Activated CD8-positive, alpha-beta T cell treated with anti-CD3 and anti-CD28 coated beads, Interleukin-2, amount 10 ng/mL, durations not matched to agents 7 days and 5 days (primary cell): ENCODE measurements around the gene LRCH3. TPM values are rescaled to one million over a fixed set of nuclear protein-coding genes. Genes with fewer than 3 reads are reported as not detected.

Source experiments
- ATAC-seq: fragments of 150-1000 bp; cut with Tn5 transposase; one replicate; pipeline ENCODE4 v1.10.0; 2021; ENCODE audit warnings: moderate library complexity
- CTCF ChIA-PET: fragments of 350-600 bp; sonication (Branson Sonifier 250); formaldehyde crosslinking; loops from one replicate; lab custom pipeline; 2021; ENCODE audit warnings: antibody characterized with exemption; lab: Charles Lee
- POLR2A ChIA-PET: fragments of 350-600 bp; sonication (Branson Sonifier 250); formaldehyde crosslinking; loops from one replicate; lab custom pipeline; 2021; ENCODE audit warnings: antibody characterized with exemption; lab: Charles Lee
- DNase-seq: peaks from one replicate; pipeline ENCODE4 v3.0.0-alpha.2; 2020
- H3K27ac Mint-ChIP-seq: one replicate; pipeline ENCODE4 v1.8.0; 2021; ENCODE audit warnings: mild to moderate bottlenecking, mixed read lengths
- H3K27me3 Mint-ChIP-seq: one replicate; pipeline ENCODE4 v1.8.0; 2021; ENCODE audit warnings: low read depth, mixed read lengths
- H3K36me3 Mint-ChIP-seq: one replicate; pipeline ENCODE4 v1.8.0; 2021; ENCODE audit warnings: low read depth, mixed read lengths
- H3K4me1 Mint-ChIP-seq: one replicate; pipeline ENCODE4 v1.8.0; 2021; ENCODE audit warnings: low read depth, mixed read lengths
- H3K4me3 Mint-ChIP-seq: one replicate; pipeline ENCODE4 v1.8.0; 2021; ENCODE audit warnings: mild to moderate bottlenecking, mixed read lengths
- H3K9me3 Mint-ChIP-seq: one replicate; pipeline ENCODE4 v1.8.0; 2022; ENCODE audit warnings: mixed read lengths; ENCODE audit not compliant: insufficient read depth
- total RNA-seq, 2 experiments: library from RNA; stranded (reverse); gene quantifications; one replicate each; pipeline ENCODE4 v1.2.3, GENCODE V29; 2021

The LRCH3 gene
- total RNA-seq, 2 experiments from 2014 or later: 50.7 to 60.4 TPM

GRCh38 chr3:197809356-197810020, 18.4 kb downstream of the LRCH3 start:
- Mint-ChIP-seq H3K27me3 (no peaks in the 10 kb centered on the region), H3K4me3 (no peak overlapping the region), H3K27ac (no peak overlapping the region), H3K36me3 (peaks cover 20% of the 10 kb centered on the region), H3K9me3 (no peaks in the 10 kb centered on the region), H3K4me1 (peaks cover 19% of the 10 kb centered on the region)
- no peak for DNase-seq
- ChIA-PET CTCF (interaction anchor here (1.2 kb wide), 1 partner anchor 21 kb away, joined by 3 read pairs; no protein-coding TSS in a partner anchor), POLR2A (no interaction called here)
- ATAC-seq: no peak

GRCh38 chr3:197810901-197811300, 19.8 kb downstream of the LRCH3 start:
- peaks cover 19% of the 10 kb centered on the region for H3K4me1 Mint-ChIP-seq
- no peaks in the 10 kb centered on the region for H3K27me3 Mint-ChIP-seq
- H3K36me3 Mint-ChIP-seq: peaks cover 22% of the 10 kb centered on the region
- DNase-seq: no peak
- CTCF ChIA-PET: interaction anchor here (0.8 kb wide), 1 partner anchor 9 kb away, joined by 4 read pairs; no protein-coding TSS in a partner anchor
- no peak overlapping the region for H3K4me3 Mint-ChIP-seq
- H3K9me3 Mint-ChIP-seq: no peaks in the 10 kb centered on the region
- no peak for ATAC-seq
- POLR2A ChIA-PET: no interaction called here
- no peak overlapping the region for H3K27ac Mint-ChIP-seq

DNA sequence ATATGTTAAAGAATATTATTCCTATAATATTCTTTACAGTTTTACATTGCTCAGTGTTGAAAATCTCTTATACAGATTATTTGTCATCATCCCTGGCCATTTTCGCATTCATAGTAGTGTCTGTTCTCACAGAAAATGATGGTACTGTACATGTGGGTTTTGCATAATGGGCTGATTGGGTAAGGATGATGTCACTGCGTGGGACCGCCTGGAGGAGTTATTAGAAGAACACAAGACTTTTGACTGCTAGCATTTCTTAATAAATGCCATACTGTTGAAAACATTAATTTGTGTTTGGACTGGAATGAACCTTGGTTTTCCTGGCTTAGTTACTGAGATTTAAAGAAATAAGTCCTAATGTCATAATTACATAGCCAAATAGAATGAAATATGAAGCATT, 20.3 kb downstream of the LRCH3 start:
- POLR2A ChIA-PET: no interaction called here
- Mint-ChIP-seq H3K4me3 (no peak overlapping the region), H3K27me3 (no peaks in the 10 kb centered on the region), H3K4me1 (peaks cover 19% of the 10 kb centered on the region), H3K9me3 (no peaks in the 10 kb centered on the region), H3K36me3 (peaks cover 20% of the 10 kb centered on the region), H3K27ac (no peak overlapping the region)
- DNase-seq: no peak
- no peak for ATAC-seq
- CTCF ChIA-PET: interaction anchor here (0.8 kb wide), 1 partner anchor 9 kb away, joined by 4 read pairs; no protein-coding TSS in a partner anchor

GRCh38 chr3:197814372-197814771, 23.3 kb downstream of the LRCH3 start:
- CTCF ChIA-PET: no interaction called here
- no peak for ATAC-seq
- no peak for DNase-seq
- POLR2A ChIA-PET: no interaction called here
- Mint-ChIP-seq H3K9me3 (no peaks in the 10 kb centered on the region), H3K4me3 (no peak overlapping the region), H3K4me1 (peaks cover 7% of the 10 kb centered on the region), H3K36me3 (peaks cover 17% of the 10 kb centered on the region), H3K27me3 (no peaks in the 10 kb centered on the region), H3K27ac (no peak overlapping the region)

- ChIA-PET POLR2A (no interaction called here), CTCF (interaction anchor here (0.7 kb wide), 1 partner anchor 85 kb away, joined by 6 read pairs; no protein-coding TSS in a partner anchor)
- Mint-ChIP-seq H3K27ac (no peak overlapping the region), H3K27me3 (no peaks in the 10 kb centered on the region), H3K4me1 (no peaks in the 10 kb centered on the region), H3K4me3 (no peak overlapping the region), H3K9me3 (no peaks in the 10 kb centered on the region), H3K36me3 (peaks cover 28% of the 10 kb centered on the region)
- ATAC-seq (no peak), DNase-seq (no peak)
These were observed 29.7 kb downstream of the LRCH3 start for GRCh38 chr3:197820550-197821335.

GRCh38 chr3:197829397-197830045, 38.5 kb downstream of the LRCH3 start:
- Mint-ChIP-seq H3K36me3 (peaks cover 46% of the 10 kb centered on the region), H3K27me3 (no peaks in the 10 kb centered on the region), H3K4me1 (no peaks in the 10 kb centered on the region), H3K4me3 (no peak overlapping the region), H3K9me3 (no peaks in the 10 kb centered on the region), H3K27ac (no peak overlapping the region)
- ATAC-seq (no peak), DNase-seq (no peak)
- ChIA-PET CTCF (interaction anchor here (0.8 kb wide), 1 partner anchor 21 kb away, joined by 3 read pairs; no protein-coding TSS in a partner anchor), POLR2A (no interaction called here)

GRCh38 chr3:197830308-197830966, 39.4 kb downstream of the LRCH3 start:
- no peak for ATAC-seq
- no peak overlapping the region for H3K4me3 Mint-ChIP-seq
- no peaks in the 10 kb centered on the region for H3K9me3 Mint-ChIP-seq
- ChIA-PET POLR2A (no interaction called here), CTCF (interaction anchor here (0.8 to 1.0 kb wide), 2 partner anchors 13 to 22 kb away, joined by 3 read pairs; no protein-coding TSS in a partner anchor)
- H3K4me1 Mint-ChIP-seq: no peaks in the 10 kb centered on the region
- H3K27me3 Mint-ChIP-seq: no peaks in the 10 kb centered on the region
- no peak for DNase-seq
- no peak overlapping the region for H3K27ac Mint-ChIP-seq
- peaks cover 43% of the 10 kb centered on the region for H3K36me3 Mint-ChIP-seq

DNA sequence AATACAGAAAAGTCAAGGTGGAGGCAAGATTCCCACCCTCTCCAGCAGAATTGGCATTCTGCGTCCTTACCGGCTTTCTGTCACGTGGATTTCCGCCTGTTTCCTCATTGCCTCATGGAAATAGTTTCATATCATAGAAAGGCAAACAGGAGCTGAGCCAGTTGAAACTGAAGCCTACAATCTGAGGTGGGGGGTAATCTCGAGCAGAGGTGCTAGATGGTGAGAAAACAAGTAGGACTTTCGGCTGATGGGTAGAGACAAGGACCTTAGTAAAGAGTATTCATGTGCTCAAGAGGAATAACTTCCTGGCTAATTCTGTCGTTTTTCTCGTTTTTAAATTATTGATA, 39.9 kb downstream of the LRCH3 start:
- Mint-ChIP-seq H3K9me3 (no peaks in the 10 kb centered on the region), H3K27ac (no peak overlapping the region), H3K27me3 (no peaks in the 10 kb centered on the region), H3K36me3 (peaks cover 47% of the 10 kb centered on the region), H3K4me1 (no peaks in the 10 kb centered on the region), H3K4me3 (no peak overlapping the region)
- ATAC-seq: no peak
- no peak for DNase-seq
- ChIA-PET POLR2A (no interaction called here), CTCF (interaction anchor here (1.0 kb wide), 1 partner anchor 12 kb away, joined by 3 read pairs; no protein-coding TSS in a partner anchor)

GRCh38 chr3:197833930-197834715, 43.1 kb downstream of the LRCH3 start:
- ChIA-PET CTCF (no interaction called here), POLR2A (interaction anchor here (0.7 kb wide), 1 partner anchor 20 kb away, joined by 3 read pairs; no protein-coding TSS in a partner anchor)
- ATAC-seq (no peak), DNase-seq (no peak)
- Mint-ChIP-seq H3K36me3 (peaks cover 48% of the 10 kb centered on the region), H3K27ac (no peak overlapping the region), H3K4me1 (peaks cover 6% of the 10 kb centered on the region), H3K27me3 (no peaks in the 10 kb centered on the region), H3K4me3 (no peak overlapping the region), H3K9me3 (no peaks in the 10 kb centered on the region)

DNA sequence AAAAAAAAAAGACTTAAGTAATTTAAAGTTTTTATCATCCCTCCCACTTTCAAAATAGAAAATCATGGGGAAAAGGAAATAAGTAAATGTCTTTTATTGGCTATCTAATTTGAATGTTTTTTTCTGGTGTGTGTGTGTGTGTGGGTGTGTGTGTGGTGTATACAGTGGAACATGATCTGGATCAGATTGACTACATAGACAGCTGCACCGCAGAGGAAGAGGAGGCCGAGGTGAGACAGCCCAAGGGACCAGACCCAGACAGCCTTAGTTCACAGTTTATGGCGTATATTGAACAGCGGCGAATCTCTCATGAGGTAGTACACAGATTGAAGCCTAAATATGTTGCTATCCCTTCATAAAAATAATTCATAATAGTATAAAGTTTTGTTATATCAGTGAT, 44.5 kb downstream of the LRCH3 start:
- ChIA-PET POLR2A (no interaction called here), CTCF (no interaction called here)
- H3K4me3 Mint-ChIP-seq: no peak overlapping the region
- peaks cover 6% of the 10 kb centered on the region for H3K4me1 Mint-ChIP-seq
- no peaks in the 10 kb centered on the region for H3K9me3 Mint-ChIP-seq
- no peak overlapping the region for H3K27ac Mint-ChIP-seq
- ATAC-seq (no peak), DNase-seq (no peak)
- peaks cover 48% of the 10 kb centered on the region for H3K36me3 Mint-ChIP-seq
- no peaks in the 10 kb centered on the region for H3K27me3 Mint-ChIP-seq

DNA sequence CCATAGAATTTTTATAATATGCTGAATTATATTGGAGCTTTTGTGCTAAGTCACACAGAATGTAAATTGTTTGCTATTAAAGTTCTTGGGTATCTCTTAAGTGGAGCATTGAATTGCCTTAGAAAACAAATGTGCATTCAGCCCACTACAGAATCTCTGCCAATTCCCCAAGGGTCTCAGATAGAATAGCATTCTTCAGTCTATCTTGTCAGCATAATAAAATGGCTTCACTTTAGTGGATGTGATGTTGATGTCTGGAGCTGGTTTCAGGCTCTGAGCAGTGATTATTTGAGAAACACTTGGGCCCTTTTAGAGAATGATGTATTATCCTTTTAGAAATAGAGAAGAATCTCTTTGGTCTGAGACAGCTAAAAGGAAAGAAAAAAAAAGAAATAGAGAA, 45.2 kb downstream of the LRCH3 start:
- H3K36me3 Mint-ChIP-seq: peaks cover 48% of the 10 kb centered on the region
- ATAC-seq: no peak
- CTCF ChIA-PET: no interaction called here

More for the DNA sequence above, 45.2 kb downstream of the LRCH3 start:
- Mint-ChIP-seq H3K4me1 (peaks cover 6% of the 10 kb centered on the region), H3K9me3 (no peaks in the 10 kb centered on the region), H3K27ac (no peak overlapping the region), H3K27me3 (no peaks in the 10 kb centered on the region), H3K4me3 (no peak overlapping the region)
- POLR2A ChIA-PET: no interaction called here
- DNase-seq: no peak
